GM12891 (cell line): ENCODE measurements around the gene NTNG1.

ENCODE experiments used
- POLR2A ChIP-seq: IDR thresholded peaks from 2 replicates; pipeline ENCODE4 v1.6.1; 2011; ENCODE audit warnings: low read depth, low read length, control low read depth
- POLR2AphosphoS5 ChIP-seq: IDR thresholded peaks from 2 replicates; pipeline ENCODE4 v1.6.1; 2011; ENCODE audit warnings: low read depth, low read length, control low read depth
- POU2F2 ChIP-seq: IDR thresholded peaks from 2 replicates; pipeline ENCODE4 v1.6.1; 2011; ENCODE audit warnings: low read depth, mild to moderate bottlenecking, control low read depth, low read length, moderate library complexity

- TF ChIP-seq POU2F2 (no peak), POLR2AphosphoS5 (no peak), POLR2A (no peak)
These were observed 79.2 kb downstream of the NTNG1 start for GRCh38 chr1:107220036-107220435.
